GM12865 (cell line): ENCODE data around the gene SEPTIN3.
A peak's percentile ranks its signal among the peaks of the same experiment; 100 is the strongest.
"Not testable (repeated sequence)": the region's sequence is repeated elsewhere in the genome, so short reads cannot be mapped to it uniquely, and the experiment has no call there.

Source experiments
- DNase-seq: peaks from one replicate; pipeline ENCODE4 v3.0.0; 2010; ENCODE audit warnings: low read depth
- H3K4me3 ChIP-seq: 2 replicates; pipeline ENCODE4 v1.5.1; 2011; ENCODE audit warnings: mild to moderate bottlenecking, low read depth, low read length, control low read depth
- TF ChIP-seq, protein P1 (sequence below): IDR thresholded peaks from 2 replicates; pipeline ENCODE4 v1.5.1; 2011; ENCODE audit warnings: low read length, control low read depth, low read depth, inconsistent platforms; ENCODE audit not compliant: insufficient read depth; ENCODE audit errors: missing control alignments

Gene SEPTIN3

DNA sequence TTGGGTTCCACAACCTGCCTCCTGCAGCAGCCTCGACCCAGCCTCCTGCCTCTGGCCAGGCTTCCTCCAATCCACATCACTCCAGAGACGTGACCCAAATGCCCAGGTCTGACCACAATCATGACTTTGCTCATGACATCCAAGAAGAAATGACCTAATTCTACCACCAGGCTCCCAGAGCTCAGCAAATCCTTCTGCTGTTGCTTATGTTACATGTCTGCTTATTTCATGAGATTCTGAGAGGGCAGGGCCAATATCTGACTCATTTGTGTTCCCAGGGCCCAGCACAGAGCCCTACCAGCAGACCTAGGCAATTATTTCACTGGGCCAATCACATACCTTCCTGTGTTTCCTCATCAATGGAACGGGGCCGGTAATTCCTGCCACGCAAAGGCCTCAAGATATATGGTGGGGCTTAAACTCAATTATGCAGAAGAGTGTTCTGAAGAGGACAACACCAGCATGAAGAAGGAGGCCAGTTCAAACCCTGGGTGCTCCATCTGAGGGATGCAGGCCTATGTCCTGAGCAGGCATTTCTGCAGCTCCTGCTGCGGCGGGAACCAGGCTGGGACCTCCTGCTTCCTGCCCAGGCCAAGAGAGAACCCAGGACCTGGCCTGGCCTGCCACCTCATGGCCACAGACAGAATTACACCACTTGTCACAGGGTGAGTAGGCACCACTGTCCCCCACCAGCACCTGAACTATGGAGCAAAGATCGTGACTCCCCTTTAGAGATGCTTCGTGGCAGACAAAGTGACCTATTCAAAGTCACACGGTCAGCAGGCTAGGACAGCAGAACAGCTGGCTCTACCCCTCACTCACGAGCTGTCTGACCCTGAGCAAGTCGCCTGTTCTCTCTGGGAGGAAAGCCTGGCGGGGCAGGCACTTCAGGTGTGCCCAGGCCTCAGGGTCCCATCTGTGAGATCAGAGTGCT lies 28.1 kb upstream of the SEPTIN3 start:
- H3K4me3 ChIP-seq: peak overlapping the region; percentile 43
- TF ChIP-seq, protein P1, sequence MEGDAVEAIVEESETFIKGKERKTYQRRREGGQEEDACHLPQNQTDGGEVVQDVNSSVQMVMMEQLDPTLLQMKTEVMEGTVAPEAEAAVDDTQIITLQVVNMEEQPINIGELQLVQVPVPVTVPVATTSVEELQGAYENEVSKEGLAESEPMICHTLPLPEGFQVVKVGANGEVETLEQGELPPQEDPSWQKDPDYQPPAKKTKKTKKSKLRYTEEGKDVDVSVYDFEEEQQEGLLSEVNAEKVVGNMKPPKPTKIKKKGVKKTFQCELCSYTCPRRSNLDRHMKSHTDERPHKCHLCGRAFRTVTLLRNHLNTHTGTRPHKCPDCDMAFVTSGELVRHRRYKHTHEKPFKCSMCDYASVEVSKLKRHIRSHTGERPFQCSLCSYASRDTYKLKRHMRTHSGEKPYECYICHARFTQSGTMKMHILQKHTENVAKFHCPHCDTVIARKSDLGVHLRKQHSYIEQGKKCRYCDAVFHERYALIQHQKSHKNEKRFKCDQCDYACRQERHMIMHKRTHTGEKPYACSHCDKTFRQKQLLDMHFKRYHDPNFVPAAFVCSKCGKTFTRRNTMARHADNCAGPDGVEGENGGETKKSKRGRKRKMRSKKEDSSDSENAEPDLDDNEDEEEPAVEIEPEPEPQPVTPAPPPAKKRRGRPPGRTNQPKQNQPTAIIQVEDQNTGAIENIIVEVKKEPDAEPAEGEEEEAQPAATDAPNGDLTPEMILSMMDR: peak; percentile 89
- DNase-seq: peak; percentile 91

DNA sequence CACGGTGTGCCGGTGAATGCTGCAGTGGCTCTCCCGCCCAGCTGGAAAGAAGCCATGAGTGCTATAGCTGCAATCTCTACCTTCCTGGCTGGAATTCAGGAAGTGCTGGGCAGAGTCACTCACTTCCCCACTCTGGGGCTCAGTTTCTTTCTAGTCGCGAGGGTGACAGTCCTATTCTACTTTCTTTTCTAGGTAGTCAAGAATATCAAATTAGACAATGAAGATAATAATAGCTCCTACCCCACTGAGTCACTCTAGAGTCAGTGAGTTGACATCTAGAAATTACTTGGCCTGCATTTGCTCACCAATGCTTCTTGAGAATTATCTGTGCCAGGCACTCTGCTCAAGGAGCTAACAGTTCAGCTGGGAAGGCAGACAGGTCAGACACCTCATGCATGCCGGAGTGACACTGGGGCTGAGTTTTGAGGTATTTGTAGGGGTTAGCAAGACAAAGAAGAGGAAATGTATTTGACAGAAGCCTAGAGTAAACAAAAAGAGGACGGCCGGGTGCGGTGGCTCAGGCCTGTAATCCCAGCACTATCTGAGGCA lies 25.5 kb upstream of the SEPTIN3 start:
- H3K4me3 ChIP-seq: no peak overlapping the region
- TF ChIP-seq, protein P1: no peak
- DNase-seq: peak; percentile 17

DNA sequence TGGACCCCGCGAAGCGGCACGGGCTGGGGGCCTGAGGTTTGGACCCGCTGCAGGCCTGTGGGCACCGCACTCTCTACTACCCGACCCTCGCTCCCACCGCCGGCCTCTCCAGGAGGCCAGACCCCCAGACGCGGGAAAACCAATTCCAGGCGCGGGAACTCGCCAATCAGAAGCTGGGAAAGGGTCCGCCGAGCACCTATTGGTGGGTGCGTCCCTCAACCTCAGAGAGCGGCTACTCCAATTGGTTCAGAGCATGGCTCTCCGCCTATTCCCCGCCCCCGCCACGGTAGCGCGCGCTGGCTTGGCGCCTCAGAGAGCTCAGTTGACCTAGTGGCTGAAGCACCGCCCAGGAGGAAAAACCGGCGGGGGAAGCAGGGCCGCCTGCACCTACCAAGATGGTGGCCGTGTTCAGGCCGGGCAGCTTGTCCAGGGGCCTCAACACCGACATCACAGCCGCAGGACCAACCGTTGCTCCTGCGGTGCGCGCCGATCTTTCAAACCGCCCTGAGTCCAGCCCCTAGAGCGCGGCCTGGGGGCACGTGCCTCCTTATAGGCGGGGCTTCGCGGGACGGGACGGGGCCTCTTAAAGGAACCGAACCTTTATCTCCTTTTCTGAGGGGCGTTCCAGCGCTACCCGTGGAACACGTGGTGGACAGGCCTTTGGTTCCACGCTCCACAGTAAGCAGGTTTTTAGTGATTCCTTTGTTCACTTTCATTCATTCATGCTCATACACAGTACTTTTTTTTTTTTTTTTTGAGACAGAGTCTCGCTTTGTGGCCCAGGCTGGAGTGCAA lies 22.4 kb upstream of the SEPTIN3 start, which contains the start of gene CENPM:
TSS of gene CENPM (minus strand) at position 524 of the 795 bp plus-strand sequence. CDS start at position 448, 76 bp downstream.
- peak; percentile 96 for DNase-seq
- peak within 1 kb of the TSS; percentile 80 for H3K4me3 ChIP-seq
- TF ChIP-seq, protein P1: no peak

DNA sequence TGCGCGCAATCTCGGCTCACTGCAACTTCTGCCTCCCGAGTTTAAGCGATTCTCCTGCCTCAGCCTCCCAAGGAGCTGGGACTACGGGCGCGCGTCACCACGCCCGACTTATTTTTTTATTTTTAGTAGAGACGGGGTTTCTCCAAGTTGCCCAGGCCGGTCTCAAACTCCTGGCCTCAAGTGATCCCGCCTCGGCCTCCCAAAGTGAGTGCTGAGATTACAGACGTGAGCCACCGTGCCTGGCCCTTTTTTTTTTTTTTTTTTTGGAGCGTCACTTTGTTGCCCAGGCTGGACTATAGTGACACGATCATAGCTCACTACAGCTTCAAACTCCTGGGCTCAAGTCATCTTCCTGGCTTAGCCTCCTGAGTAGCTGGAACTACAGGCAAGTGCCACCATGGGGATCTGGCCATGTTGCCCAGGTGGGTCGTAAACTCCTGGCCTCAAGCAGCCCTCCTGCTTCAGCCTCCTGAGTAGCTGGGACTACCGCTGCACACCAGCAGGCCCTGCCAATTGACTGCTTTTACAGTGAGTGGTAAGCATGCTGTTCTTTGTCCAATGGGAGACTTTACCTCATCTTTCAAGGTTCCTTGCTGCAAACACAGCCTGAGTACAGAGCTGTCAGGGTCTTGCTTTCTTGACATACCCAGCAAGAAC lies 21.7 kb upstream of the SEPTIN3 start:
- peak; percentile 45 for DNase-seq
- TF ChIP-seq, protein P1: no peak

DNA sequence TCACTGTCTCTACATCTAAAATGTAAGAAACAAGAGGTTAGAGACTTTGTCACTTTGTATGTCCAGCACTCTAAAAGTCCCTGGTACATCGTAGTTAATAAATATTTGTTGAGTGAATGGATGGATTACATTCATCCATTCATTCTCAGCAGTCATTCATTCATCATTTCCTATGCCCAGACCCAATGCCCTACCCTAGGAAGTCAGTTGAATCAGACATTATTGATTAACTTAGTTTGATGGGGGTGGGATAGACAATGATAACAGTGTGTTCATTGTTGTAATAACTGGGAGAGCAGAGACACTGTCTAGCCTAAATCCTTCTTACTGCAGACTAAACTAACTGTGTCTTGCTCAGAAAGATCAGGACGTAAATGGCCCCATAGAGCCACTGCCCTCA lies 21.1 kb upstream of the SEPTIN3 start:
- H3K4me3 ChIP-seq: peak overlapping the region; percentile 80
- no peak for DNase-seq
- TF ChIP-seq, protein P1: no peak

More for the DNA sequence above, 21.7 kb upstream of the SEPTIN3 start:
- H3K4me3 ChIP-seq: peak overlapping the region; percentile 80

DNA sequence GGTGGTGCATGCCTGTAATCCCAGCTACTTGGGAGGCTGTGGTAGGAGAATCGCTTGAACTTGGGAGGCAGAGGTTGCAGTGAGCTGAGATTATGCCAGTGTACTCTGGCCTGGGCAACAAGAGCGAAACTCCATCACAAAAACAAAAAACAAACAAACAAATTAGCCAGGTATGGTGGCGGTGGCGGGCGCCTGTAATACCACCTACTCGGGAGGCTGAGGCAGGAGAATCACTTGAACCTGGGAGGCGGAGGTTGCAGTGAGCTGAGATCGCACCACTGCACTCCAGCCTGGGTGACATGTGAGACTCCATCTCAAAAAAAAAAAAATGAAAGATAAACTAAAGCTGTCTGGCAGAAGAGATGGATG lies 20.3 kb upstream of the SEPTIN3 start:
- H3K4me3 ChIP-seq: peak overlapping the region; percentile 27
- DNase-seq: not testable (repeated sequence)
